DND-41 (cell line): Measurements from ENCODE around the gene ZRANB1.

Experiments
- ATAC-seq: fragments of 200-7000 bp; cut with Tn5 transposase; 3 replicates; pipeline ENCODE4 v1.9.1; 2021; ENCODE audit warnings: low read depth; ENCODE audit not compliant: insufficient read depth
- DNase-seq: peaks from one replicate; pipeline ENCODE4 v3.0.0-alpha.2; 2020
- H2AFZ ChIP-seq: 2 replicates; pipeline ENCODE4 v1.6.0; 2012; ENCODE audit warnings: low read depth, low read length
- H3K27ac ChIP-seq: 2 replicates; pipeline ENCODE4 v1.5.1; 2012; ENCODE audit warnings: low read length, inconsistent platforms
- H3K27me3 ChIP-seq: fragments of 200-600 bp; sonication (generic); 2 replicates; pipeline ENCODE4 v1.6.0; 2012; ENCODE audit warnings: low read length, mild to moderate bottlenecking, inconsistent platforms; ENCODE audit not compliant: insufficient read depth, poor library complexity
- H3K36me3 ChIP-seq: 2 replicates; pipeline ENCODE4 v1.5.1; 2012; ENCODE audit warnings: low read length, inconsistent platforms; ENCODE audit not compliant: insufficient read depth
- H3K4me1 ChIP-seq: 2 replicates; pipeline ENCODE4 v1.5.1; 2012; ENCODE audit warnings: mild to moderate bottlenecking, low read length; ENCODE audit not compliant: insufficient read depth
- H3K4me2 ChIP-seq: 2 replicates; pipeline ENCODE4 v1.6.0; 2012; ENCODE audit warnings: mild to moderate bottlenecking, moderate library complexity, low read length, inconsistent platforms; ENCODE audit not compliant: insufficient read depth
- H3K4me3 ChIP-seq, 2 experiments: fragments of 200-600 bp in 1 of 2; shearing (Covaris generic) in 1 of 2; 2 replicates each; pipeline ENCODE4 v1.5.1; 2012 to 2016; ENCODE audit warnings: inconsistent platforms in 2 of 2, low read length in 2 of 2, mild to moderate bottlenecking in 2 of 2, low read depth in 1 of 2, moderate library complexity in 1 of 2
- H3K79me2 ChIP-seq: 2 replicates; pipeline ENCODE4 v1.6.0; 2012; ENCODE audit warnings: low read length, inconsistent platforms; ENCODE audit not compliant: insufficient read depth
- H3K9ac ChIP-seq: 2 replicates; pipeline ENCODE4 v1.6.0; 2012; ENCODE audit warnings: low read depth, mild to moderate bottlenecking, inconsistent platforms, low read length, moderate library complexity
- H3K9me3 ChIP-seq: 2 replicates; pipeline ENCODE4 v1.5.1; 2012; ENCODE audit warnings: low read length, moderate library complexity, mild to moderate bottlenecking, inconsistent platforms; ENCODE audit not compliant: insufficient read depth, severe bottlenecking
- H4K20me1 ChIP-seq: 2 replicates; pipeline ENCODE4 v1.6.0; 2012; ENCODE audit warnings: low read length; ENCODE audit not compliant: insufficient read depth
- CTCF ChIP-seq: IDR thresholded peaks from 2 replicates; pipeline ENCODE4 v1.5.1; 2012; ENCODE audit warnings: borderline replicate concordance, low read length, moderate library complexity, mild to moderate bottlenecking; ENCODE audit not compliant: poor library complexity, severe bottlenecking; ENCODE audit errors: extremely low read depth
- EZH2 ChIP-seq: IDR thresholded peaks from 3 replicates; pipeline ENCODE4 v1.6.1; 2012; ENCODE audit warnings: borderline replicate concordance, low read depth, mild to moderate bottlenecking, moderate library complexity, low read length, inconsistent platforms; ENCODE audit not compliant: severe bottlenecking

The ZRANB1 gene

GRCh38 chr10:124949543-124949942 is 7.6 kb downstream of the ZRANB1 start:
- Histone ChIP-seq H3K9ac (no peak overlapping the region), H3K27ac (no peak overlapping the region), H4K20me1 (peaks cover 64% of the 10 kb centered on the region), H3K9me3 (no peaks in the 10 kb centered on the region), H3K4me3 (no peak overlapping the region), H3K27me3 (no peaks in the 10 kb centered on the region), H3K4me1 (no peaks in the 10 kb centered on the region), H3K4me2 (no peak overlapping the region), H3K79me2 (peaks cover 94% of the 10 kb centered on the region), H2AFZ (no peak overlapping the region), H3K36me3 (peaks cover 28% of the 10 kb centered on the region)
- DNase-seq, result no peak
- TF ChIP-seq EZH2 (no peak), CTCF (no peak)
- ATAC-seq, result no peak

GRCh38 chr10:124952123-124952522 is 10.2 kb downstream of the ZRANB1 start:
- Histone ChIP-seq H3K79me2 (peaks cover 94% of the 10 kb centered on the region), H2AFZ (no peak overlapping the region), H3K4me2 (no peak overlapping the region), H3K4me3 (no peak overlapping the region), H3K27me3 (no peaks in the 10 kb centered on the region), H3K4me1 (no peaks in the 10 kb centered on the region), H3K9ac (no peak overlapping the region), H3K27ac (no peak overlapping the region), H4K20me1 (peaks cover 61% of the 10 kb centered on the region; the same call in 1 of the 2 replicates), H3K36me3 (peaks cover 9% of the 10 kb centered on the region; the same call in 1 of the 2 replicates), H3K9me3 (no peaks in the 10 kb centered on the region)
- ATAC-seq (no peak), DNase-seq (no peak)
- no peak for TF ChIP-seq EZH2
- TF ChIP-seq CTCF, result no peak

GRCh38 chr10:124953421-124953820 is 11.5 kb downstream of the ZRANB1 start:
- Histone ChIP-seq H3K4me2 (no peak overlapping the region), H2AFZ (no peak overlapping the region), H3K27me3 (no peaks in the 10 kb centered on the region), H3K79me2 (peaks cover 94% of the 10 kb centered on the region), H3K4me1 (no peaks in the 10 kb centered on the region), H3K9me3 (no peaks in the 10 kb centered on the region), H4K20me1 (peaks cover 61% of the 10 kb centered on the region; the same call in 1 of the 2 replicates), H3K4me3 (no peak overlapping the region), H3K27ac (no peak overlapping the region), H3K36me3 (peaks cover 3% of the 10 kb centered on the region; the same call in 1 of the 2 replicates), H3K9ac (no peak overlapping the region)
- DNase-seq (no peak), ATAC-seq (no peak)
- no peak for TF ChIP-seq CTCF
- TF ChIP-seq EZH2, result no peak

- no peak for DNase-seq
- Histone ChIP-seq H3K27me3 (no peaks in the 10 kb centered on the region), H3K9me3 (no peaks in the 10 kb centered on the region), H3K36me3 (no peaks in the 10 kb centered on the region), H3K79me2 (peaks cover 95% of the 10 kb centered on the region), H3K4me2 (no peak overlapping the region), H4K20me1 (peaks cover 70% of the 10 kb centered on the region), H3K9ac (no peak overlapping the region), H3K4me3 (no peak overlapping the region), H2AFZ (no peak overlapping the region), H3K4me1 (no peaks in the 10 kb centered on the region), H3K27ac (no peak overlapping the region)
- no peak for ATAC-seq
- TF ChIP-seq CTCF (no peak), EZH2 (no peak)
These were observed 13.3 kb downstream of the ZRANB1 start for GRCh38 chr10:124955243-124955642.
